Esophagus (tissue), 2 donors: Measurements from ENCODE around the gene CEACAM1. TPM values are rescaled to one million over a fixed set of nuclear protein-coding genes. Genes with fewer than 3 reads are reported as not detected.

ENCODE experiments used
- H3K27ac ChIP-seq, 2 donors: one replicate each; pipeline ENCODE4 v1.5.1; 2013; ENCODE audit warnings: low read depth in 2 of 2, mild to moderate bottlenecking in 2 of 2, inconsistent platforms in 1 of 2, low read length in 1 of 2, moderate library complexity in 1 of 2
- H3K27me3 ChIP-seq, 2 donors: one replicate each; pipeline ENCODE4 v1.6.1; 2013; ENCODE audit warnings: low read length in 2 of 2, control low read depth in 1 of 2, mild to moderate bottlenecking in 1 of 2; ENCODE audit not compliant: insufficient read depth in 2 of 2, control insufficient read depth in 1 of 2
- H3K36me3 ChIP-seq, 2 donors: one replicate each; pipeline ENCODE4 v1.6.1; 2013; ENCODE audit warnings: low read length in 1 of 2; ENCODE audit not compliant: control insufficient read depth in 2 of 2, insufficient read depth in 2 of 2
- H3K4me1 ChIP-seq, 2 donors: one replicate each; pipeline ENCODE4 v1.6.1; 2013; ENCODE audit warnings: low read length in 1 of 2; ENCODE audit not compliant: control insufficient read depth in 2 of 2, insufficient read depth in 2 of 2
- H3K4me3 ChIP-seq, 2 donors: one replicate each; pipeline ENCODE4 v1.5.1; 2013; ENCODE audit warnings: low read length in 2 of 2, mild to moderate bottlenecking in 2 of 2, low read depth in 1 of 2, moderate library complexity in 1 of 2
- H3K9me3 ChIP-seq, 2 donors: one replicate each; pipeline ENCODE4 v1.6.1; 2013; ENCODE audit warnings: mild to moderate bottlenecking in 2 of 2, low read depth in 1 of 2, low read length in 1 of 2, moderate library complexity in 1 of 2; ENCODE audit not compliant: control insufficient read depth in 2 of 2, insufficient read depth in 1 of 2
- WGBS, 2 donors: extraction: QIAGEN DNeasy Blood & Tissue Kit; methylation state at CpG; one replicate each; pipeline ENCODE4 v1.1.7; 2013; 5-methylcytosine and 5-hydroxymethylcytosine counted together
- polyA plus RNA-seq, 2 donors: library from polyadenylated mRNA; stranded (reverse); fragments of 200-250 nt; gene quantifications; one replicate each; pipeline ENCODE4 v1.2.3, GENCODE V29; 2013
- donor health status: healthy with polysubstance abuse.
- donor health status: Bipolar disorder and iron deficiency.

Gene CEACAM1
- 10 to 100 TPM; 38.8 to 68.9 TPM for polyA plus RNA-seq

- Histone ChIP-seq H3K27ac (peak within 1 kb of the TSS; percentile 80 to 89), H3K9me3 (no peaks in the 10 kb centered on the region), H3K4me3 (peak within 1 kb of the TSS; percentile 49 to 54), H3K36me3 (peaks cover 0 to 2% of the 10 kb centered on the region in 2 donors), H3K27me3 (no peaks in the 10 kb centered on the region), H3K4me1 (peaks cover 3 to 18% of the 10 kb centered on the region in 2 donors)
- WGBS, 2 donors, result 43 to 45% methylated on average over 7 of the region's 7 CpGs
Observed at GRCh38 chr19:42528354-42529247, at the start of gene CEACAM1. Gene CEACAM1 (minus strand): TSS chr19:42528481. CDS start chr19:42528374, 107 bp downstream.

- no peaks in the 10 kb centered on the region for H3K27me3 ChIP-seq
- no peaks in the 10 kb centered on the region for H3K9me3 ChIP-seq
- no peak overlapping the region for H3K4me3 ChIP-seq
- H3K4me1 ChIP-seq, result no peaks in the 10 kb centered on the region
- H3K27ac ChIP-seq, result no peak overlapping the region
- H3K36me3 ChIP-seq, result no peaks in the 10 kb centered on the region
- WGBS, 2 donors, result 62 to 81% methylated on average over 1 of the region's 1 CpG
Observed at GRCh38 chr19:42577016-42577415, 48.7 kb upstream of the CEACAM1 start.

GRCh38 chr19:42576241-42576640 lies 48.0 kb upstream of the CEACAM1 start:
- Histone ChIP-seq H3K9me3 (no peaks in the 10 kb centered on the region), H3K4me3 (no peak overlapping the region), H3K27ac (no peak overlapping the region), H3K27me3 (no peaks in the 10 kb centered on the region), H3K4me1 (no peaks in the 10 kb centered on the region), H3K36me3 (no peaks in the 10 kb centered on the region)
- WGBS, 2 donors, result 74 to 80% methylated on average over 2 of the region's 2 CpGs

GRCh38 chr19:42573642-42574041 lies 45.4 kb upstream of the CEACAM1 start:
- 47 to 53% methylated on average over 1 of the region's 1 CpG for WGBS, 2 donors
- no peak overlapping the region for H3K4me3 ChIP-seq
- H3K27ac ChIP-seq, result no peak overlapping the region
- H3K36me3 ChIP-seq, result no peaks in the 10 kb centered on the region
- no peaks in the 10 kb centered on the region for H3K9me3 ChIP-seq
- no peaks in the 10 kb centered on the region for H3K4me1 ChIP-seq
- no peaks in the 10 kb centered on the region for H3K27me3 ChIP-seq

- Histone ChIP-seq H3K27ac (no peak overlapping the region), H3K36me3 (no peaks in the 10 kb centered on the region), H3K4me3 (no peak overlapping the region), H3K4me1 (no peaks in the 10 kb centered on the region), H3K27me3 (no peaks in the 10 kb centered on the region), H3K9me3 (no peaks in the 10 kb centered on the region)
- 42 to 59% methylated on average over 2 of the region's 2 CpGs for WGBS, 2 donors
Observed at GRCh38 chr19:42571116-42571515, 42.8 kb upstream of the CEACAM1 start.

- Histone ChIP-seq H3K9me3 (no peaks in the 10 kb centered on the region), H3K27me3 (no peaks in the 10 kb centered on the region), H3K36me3 (no peaks in the 10 kb centered on the region), H3K4me3 (no peak overlapping the region), H3K27ac (no peak overlapping the region), H3K4me1 (no peaks in the 10 kb centered on the region)
- WGBS, 2 donors, result 64 to 67% methylated on average over 2 of the region's 2 CpGs
Observed at GRCh38 chr19:42569193-42569592, 40.9 kb upstream of the CEACAM1 start.

- H3K36me3 ChIP-seq, result no peaks in the 10 kb centered on the region
- no peaks in the 10 kb centered on the region for H3K4me1 ChIP-seq
- H3K4me3 ChIP-seq, result no peak overlapping the region
- no peaks in the 10 kb centered on the region for H3K9me3 ChIP-seq
- H3K27ac ChIP-seq, result no peak overlapping the region
- whole genome bisulfite sequencing, 2 donors, result 50 to 64% methylated on average over 4 of the region's 4 CpGs
- H3K27me3 ChIP-seq, result no peaks in the 10 kb centered on the region
Observed at GRCh38 chr19:42568006-42568405, 39.7 kb upstream of the CEACAM1 start.

- Histone ChIP-seq H3K27me3 (no peaks in the 10 kb centered on the region), H3K4me3 (no peak overlapping the region), H3K4me1 (no peaks in the 10 kb centered on the region), H3K9me3 (no peaks in the 10 kb centered on the region), H3K36me3 (no peaks in the 10 kb centered on the region), H3K27ac (no peak overlapping the region)
- 85 to 86% methylated on average over 4 of the region's 4 CpGs for WGBS, 2 donors
Observed at GRCh38 chr19:42567567-42567966, 39.3 kb upstream of the CEACAM1 start.

- Histone ChIP-seq H3K27ac (no peak overlapping the region), H3K36me3 (no peaks in the 10 kb centered on the region), H3K4me1 (peaks cover 0 to 7% of the 10 kb centered on the region in 2 donors), H3K9me3 (no peaks in the 10 kb centered on the region), H3K4me3 (no peak overlapping the region), H3K27me3 (no peaks in the 10 kb centered on the region)
- 15 to 20% methylated on average over 7 of the region's 7 CpGs for WGBS, 2 donors
Observed at GRCh38 chr19:42563352-42564210, 35.3 kb upstream of the CEACAM1 start.
